SW480 (cell line): ENCODE measurements around the gene ADAMTS7.
A peak's percentile ranks its signal among the peaks of the same experiment; 100 is the strongest.
"Not testable (repeated sequence)": the region's sequence is repeated elsewhere in the genome, so short reads cannot be mapped to it uniquely, and the experiment has no call there.

ENCODE experiments used
- DNase-seq: peaks from one replicate; pipeline ENCODE4 v3.0.0-alpha.2; 2016; ENCODE audit warnings: low spot score

ADAMTS7 gene

GRCh38 chr15:78811124-78811824 lies at the start of gene ADAMTS7:
Gene ADAMTS7 (minus strand): TSS chr15:78811464. CDS start chr15:78811220, 244 bp downstream.
- peak; percentile 36 for DNase-seq

GRCh38 chr15:78859971-78860719 lies 48.9 kb upstream of the ADAMTS7 start:
- peak; percentile 88 for DNase-seq

GRCh38 chr15:78855746-78856145 lies 44.5 kb upstream of the ADAMTS7 start:
- DNase-seq: no peak

GRCh38 chr15:78854833-78855372 lies 43.6 kb upstream of the ADAMTS7 start:
- DNase-seq: no peak

GRCh38 chr15:78853500-78853899 lies 42.2 kb upstream of the ADAMTS7 start:
- no peak for DNase-seq

- no peak for DNase-seq
Measured at GRCh38 chr15:78850941-78851755, 39.9 kb upstream of the ADAMTS7 start.

GRCh38 chr15:78850352-78850751 lies 39.1 kb upstream of the ADAMTS7 start:
- DNase-seq: no peak

- DNase-seq: not testable (repeated sequence)
Measured at GRCh38 chr15:78847387-78847906, 36.2 kb upstream of the ADAMTS7 start.

- not testable (repeated sequence) for DNase-seq
Measured at GRCh38 chr15:78846906-78847305, 35.6 kb upstream of the ADAMTS7 start.

- DNase-seq: no peak
Measured at GRCh38 chr15:78842519-78842918, 31.3 kb upstream of the ADAMTS7 start.

GRCh38 chr15:78841891-78842290 lies 30.6 kb upstream of the ADAMTS7 start:
- DNase-seq: no peak

- DNase-seq: no peak
Measured at GRCh38 chr15:78841376-78841706, 30.1 kb upstream of the ADAMTS7 start.

- peak; percentile 7 for DNase-seq
Measured at GRCh38 chr15:78840661-78841375, 29.6 kb upstream of the ADAMTS7 start.

- DNase-seq: not testable (repeated sequence)
Measured at GRCh38 chr15:78839151-78839550, 27.9 kb upstream of the ADAMTS7 start.

GRCh38 chr15:78838489-78838888 lies 27.2 kb upstream of the ADAMTS7 start:
- no peak for DNase-seq

- DNase-seq: no peak
Measured at GRCh38 chr15:78837543-78837942, 26.3 kb upstream of the ADAMTS7 start.

GRCh38 chr15:78837131-78837530 lies 25.9 kb upstream of the ADAMTS7 start:
- no peak for DNase-seq

- DNase-seq: no peak
Measured at GRCh38 chr15:78836333-78836732, 25.1 kb upstream of the ADAMTS7 start.

GRCh38 chr15:78831229-78832207 lies 20.3 kb upstream of the ADAMTS7 start:
- no peak for DNase-seq

- DNase-seq: no peak
Measured at GRCh38 chr15:78830514-78831228, 19.4 kb upstream of the ADAMTS7 start.
